ENCODE results near the gene SRMS.
"Not testable (repeated sequence)": the region's sequence is repeated elsewhere in the genome, so short reads cannot be mapped to it uniquely, and the experiment has no call there.

SRMS gene

GRCh38 chr20:63565021-63565698, 17.6 kb upstream of the SRMS start:
- no peak for DNase-seq

GRCh38 chr20:63564036-63564810, 16.7 kb upstream of the SRMS start:
- DNase-seq = no peak

GRCh38 chr20:63563225-63563935, 15.8 kb upstream of the SRMS start:
- DNase-seq = no peak

- DNase-seq = no peak
These were observed 15.1 kb upstream of the SRMS start for GRCh38 chr20:63562461-63563224.

- no peak for DNase-seq
These were observed 14.3 kb upstream of the SRMS start for GRCh38 chr20:63561624-63562396.

- DNase-seq = no peak
These were observed 13.5 kb upstream of the SRMS start for GRCh38 chr20:63560856-63561609.

- no peak for DNase-seq
These were observed 12.8 kb upstream of the SRMS start for GRCh38 chr20:63560333-63560805.

- DNase-seq = not testable (repeated sequence)
These were observed 12.2 kb upstream of the SRMS start for GRCh38 chr20:63559485-63560332.

GRCh38 chr20:63558804-63559484, 11.4 kb upstream of the SRMS start:
- no peak for DNase-seq

GRCh38 chr20:63557481-63557891, 9.9 kb upstream of the SRMS start:
- DNase-seq = no peak

- no peak for DNase-seq
These were observed 9.4 kb upstream of the SRMS start for GRCh38 chr20:63556873-63557478.

GRCh38 chr20:63555661-63556381, 8.3 kb upstream of the SRMS start:
- DNase-seq = no peak

GRCh38 chr20:63554361-63555278, 7.1 kb upstream of the SRMS start:
- no peak for DNase-seq

- peak; percentile 29 for DNase-seq
These were observed 6.4 kb upstream of the SRMS start, which contains the start of gene FNDC11 for GRCh38 chr20:63553933-63554290. Gene FNDC11 (plus strand): TSS chr20:63554159. CDS start chr20:63555664, 1,505 bp downstream.

GRCh38 chr20:63553251-63553932, 5.8 kb upstream of the SRMS start:
- peak; percentile 87 for DNase-seq

- peak; percentile 67 for DNase-seq
These were observed 5.1 kb upstream of the SRMS start for GRCh38 chr20:63552481-63553249.

Data from NCI-H2171 treated with DMSO at 0.1 percent for 48 hours (cell line).